CD1c-positive myeloid dendritic cell (primary cell): ENCODE measurements around the gene BLID.

ENCODE experiments used
- DNase-seq: peaks from one replicate; pipeline ENCODE4 v3.0.0-alpha.2; 2016; ENCODE audit errors: extremely low spot score

The BLID gene

GRCh38 chr11:122105044-122105758, 10.8 kb downstream of the BLID start:
- no peak for DNase-seq

- no peak for DNase-seq
Measured at GRCh38 chr11:122104341-122104740, 11.7 kb downstream of the BLID start.

- no peak for DNase-seq
Measured at GRCh38 chr11:122103726-122104125, 12.3 kb downstream of the BLID start.

- DNase-seq: no peak
Measured at GRCh38 chr11:122103321-122103720, 12.7 kb downstream of the BLID start.

- DNase-seq: no peak
Measured at GRCh38 chr11:122102426-122102825, 13.6 kb downstream of the BLID start.

GRCh38 chr11:122101625-122102291, 14.3 kb downstream of the BLID start:
- no peak for DNase-seq

GRCh38 chr11:122100756-122101080, 15.3 kb downstream of the BLID start:
- DNase-seq: no peak

- DNase-seq: no peak
Measured at GRCh38 chr11:122100037-122100755, 15.8 kb downstream of the BLID start.

GRCh38 chr11:122099374-122100036, 16.5 kb downstream of the BLID start:
- no peak for DNase-seq

- DNase-seq: no peak
Measured at GRCh38 chr11:122098261-122098980, 17.6 kb downstream of the BLID start.

- DNase-seq: no peak
Measured at GRCh38 chr11:122097419-122098001, 18.5 kb downstream of the BLID start.

GRCh38 chr11:122096272-122097112, 19.5 kb downstream of the BLID start:
- no peak for DNase-seq

- DNase-seq: no peak
Measured at GRCh38 chr11:122095681-122096262, 20.2 kb downstream of the BLID start.

- DNase-seq: no peak
Measured at GRCh38 chr11:122094836-122095235, 21.2 kb downstream of the BLID start.

- no peak for DNase-seq
Measured at GRCh38 chr11:122093731-122094275, 22.2 kb downstream of the BLID start.

- DNase-seq: no peak
Measured at GRCh38 chr11:122091835-122092234, 24.2 kb downstream of the BLID start.

GRCh38 chr11:122089111-122089510, 26.9 kb downstream of the BLID start:
- no peak for DNase-seq

GRCh38 chr11:122085712-122086111, 30.3 kb downstream of the BLID start:
- DNase-seq: no peak

- no peak for DNase-seq
Measured at GRCh38 chr11:122085264-122085663, 30.8 kb downstream of the BLID start.

- DNase-seq: no peak
Measured at GRCh38 chr11:122082205-122082604, 33.8 kb downstream of the BLID start.
